Liver (tissue), 2 donors: ENCODE data around the gene MOB3B.

ENCODE experiments used
- RAD21 ChIP-seq, 2 donors: IDR thresholded peaks; 2 replicates each; pipeline ENCODE4 v1.6.1; 2016; ENCODE audit warnings: antibody characterized with exemption in 2 of 2, mild to moderate bottlenecking in 2 of 2
- REST ChIP-seq: IDR thresholded peaks from 2 replicates; pipeline ENCODE4 v1.6.1; 2016; ENCODE audit warnings: antibody characterized with exemption, mild to moderate bottlenecking
- donor health status: healthy.

DNA sequence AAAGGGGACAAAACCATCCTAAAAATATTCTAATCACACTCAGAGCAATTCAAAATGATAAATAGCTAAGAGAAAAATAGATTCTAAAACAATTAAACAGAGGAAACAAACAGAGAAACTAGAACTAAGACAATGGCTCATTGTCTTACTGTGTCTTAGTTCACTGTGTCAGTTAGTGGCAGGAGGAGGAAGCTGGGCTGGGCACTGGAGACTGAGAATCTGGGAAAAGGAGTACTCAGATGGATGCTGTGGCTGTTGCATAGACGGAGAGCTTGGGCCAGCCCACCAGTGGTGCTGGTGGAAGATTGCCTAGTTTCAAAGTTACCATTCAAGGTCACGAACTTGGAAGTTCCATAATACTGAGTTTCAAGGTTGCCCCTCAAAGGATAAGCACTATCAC, 100.2 kb downstream of the MOB3B start:
- TF ChIP-seq REST (no peak), RAD21 (IDR thresholded peaks at IDR 0.05) (no peak)
